OCI-LY3 (cell line): ENCODE data around the gene GYPA.
"Not testable (repeated sequence)": the region's sequence is repeated elsewhere in the genome, so short reads cannot be mapped to it uniquely, and the experiment has no call there.

Source experiments
- H2AFZ ChIP-seq: fragments of 200-600, 300-600 bp; shearing (Covaris generic); 2 replicates; pipeline ENCODE4 v1.6.0; 2014; ENCODE audit warnings: antibody characterized with exemption, low read depth, low read length
- H3K27ac ChIP-seq: fragments of 200-600, 300-600 bp; sonication (generic); 2 replicates; pipeline ENCODE4 v1.5.1; 2014; ENCODE audit warnings: mild to moderate bottlenecking, low read length, moderate library complexity, mixed read lengths
- H3K27me3 ChIP-seq: fragments of 200-600, 300-600 bp; sonication (generic); 2 replicates; pipeline ENCODE4 v1.6.1; 2014; ENCODE audit warnings: low read depth, low read length, mixed read lengths
- H3K36me3 ChIP-seq: fragments of 200-600, 300-600 bp; sonication (generic); replicated peaks from 2 replicates; pipeline ENCODE3; 2014; ENCODE audit warnings: low read depth, low read length, mixed read lengths
- H3K4me1 ChIP-seq: fragments of 300-600, 200-600 bp; sonication (generic); 2 replicates; pipeline ENCODE4 v1.6.1; 2014; ENCODE audit warnings: low read length, mixed read lengths
- H3K4me2 ChIP-seq: fragments of 200-600, 300-600 bp; sonication (generic); 2 replicates; pipeline ENCODE4 v1.6.1; 2014; ENCODE audit warnings: low read length, mixed read lengths
- H3K4me3 ChIP-seq: fragments of 300-600, 200-600 bp; sonication (generic); 2 replicates; pipeline ENCODE4 v1.5.1; 2014; ENCODE audit warnings: antibody characterized with exemption, mild to moderate bottlenecking, low read length, moderate library complexity
- H3K79me2 ChIP-seq: fragments of 300-600, 200-600 bp; shearing (Covaris generic); 2 replicates; pipeline ENCODE4 v1.6.1; 2014; ENCODE audit warnings: mild to moderate bottlenecking, low read length, mixed read lengths
- H3K9ac ChIP-seq: fragments of 300-600, 200-600 bp; shearing (Covaris generic); 2 replicates; pipeline ENCODE4 v1.6.0; 2014; ENCODE audit warnings: mild to moderate bottlenecking, low read length, moderate library complexity
- H3K9me3 ChIP-seq: fragments of 200-600, 300-600 bp; shearing (Covaris generic); 2 replicates; pipeline ENCODE4 v1.6.1; 2014; ENCODE audit warnings: low read length, mixed read lengths; ENCODE audit not compliant: insufficient read depth
- H4K20me1 ChIP-seq: fragments of 200-600, 300-600 bp; sonication (generic); 2 replicates; pipeline ENCODE4 v1.6.1; 2016; ENCODE audit warnings: low read length, mixed read lengths; ENCODE audit not compliant: insufficient read depth
- EZH2phosphoT487 ChIP-seq: fragments of 200-600 bp; shearing (Covaris generic); IDR thresholded peaks from 2 replicates; pipeline ENCODE4 v1.6.1; 2018; ENCODE audit warnings: antibody characterized with exemption, mixed run types, low read depth
- TF ChIP-seq, protein P1 (sequence below): fragments of 200-600, 300-600 bp; sonication (generic); IDR thresholded peaks from 2 replicates; pipeline ENCODE4 v1.5.1; 2014; ENCODE audit warnings: antibody characterized with exemption, low read length, low read depth

The GYPA gene

DNA sequence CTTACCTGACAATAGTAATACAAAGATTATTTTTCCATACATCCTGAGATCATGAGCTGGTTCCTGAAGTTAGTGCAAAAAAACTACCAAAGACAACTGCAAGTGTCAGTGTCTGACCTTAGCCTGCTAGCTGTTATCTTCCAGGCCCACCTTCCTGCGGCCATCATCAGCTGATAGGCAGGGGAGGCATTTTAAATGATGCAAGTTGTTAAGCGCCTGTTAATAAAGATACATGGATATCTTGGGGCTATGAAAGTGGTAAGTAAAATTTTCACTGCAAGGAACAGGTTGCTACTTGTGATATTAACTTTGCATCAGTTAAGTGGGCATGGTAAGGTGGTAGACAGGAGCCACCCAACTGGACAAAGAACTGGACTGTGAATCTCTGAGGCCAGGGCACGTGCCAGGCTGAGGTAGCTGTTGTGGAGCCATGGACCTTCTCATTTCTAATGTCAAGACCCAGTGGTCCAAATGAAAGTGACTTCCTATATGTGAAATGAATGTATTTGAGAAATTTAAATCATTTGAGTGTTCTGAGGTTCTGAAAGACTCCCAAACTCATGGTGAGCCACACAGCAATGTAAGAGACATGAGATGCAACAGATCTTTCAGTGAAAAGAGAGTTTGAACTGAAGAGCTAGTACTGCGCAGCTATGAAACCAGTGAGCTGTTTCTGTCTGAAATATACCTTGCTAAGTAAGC, at the start of gene GYPA:
TSS of gene GYPA (minus strand) at position 125 of the 702 bp plus-strand sequence. CDS start at position 42, 83 bp downstream.
- not testable (repeated sequence) for H3K27ac ChIP-seq, H4K20me1 ChIP-seq, H3K27me3 ChIP-seq, H3K9ac ChIP-seq, H3K4me3 ChIP-seq, H3K4me1 ChIP-seq, H3K36me3 ChIP-seq, H3K79me2 ChIP-seq, H3K4me2 ChIP-seq, H3K9me3 ChIP-seq, H2AFZ ChIP-seq

DNA sequence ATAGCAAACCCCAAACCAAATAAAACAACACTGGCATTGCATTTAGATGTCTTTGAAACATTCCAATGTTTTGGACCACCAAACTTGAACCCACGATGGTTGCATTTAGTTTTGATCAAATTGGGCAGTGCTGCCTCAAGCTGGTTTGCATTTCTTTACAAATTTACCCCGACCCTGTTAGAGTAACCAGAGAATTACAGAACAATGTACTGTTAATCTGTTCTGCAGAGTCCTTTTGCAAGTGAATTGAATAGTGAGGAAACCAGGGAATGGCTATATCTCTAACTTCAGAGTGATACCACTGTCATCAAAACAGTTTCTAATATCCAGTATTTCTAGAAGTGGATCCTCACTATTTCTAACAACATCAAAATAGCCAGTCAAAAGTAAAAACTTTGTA, 49.5 kb upstream of the GYPA start:
- Histone ChIP-seq H3K9ac (no peak overlapping the region), H3K36me3 (no peaks in the 10 kb centered on the region), H2AFZ (no peak overlapping the region), H3K4me1 (peaks cover 3% of the 10 kb centered on the region; the same call in 1 of the 2 replicates), H4K20me1 (no peaks in the 10 kb centered on the region), H3K4me3 (no peak overlapping the region), H3K27ac (no peak overlapping the region), H3K9me3 (no peaks in the 10 kb centered on the region), H3K79me2 (no peaks in the 10 kb centered on the region), H3K27me3 (peaks cover 23% of the 10 kb centered on the region), H3K4me2 (no peak overlapping the region)
- TF ChIP-seq, protein P1, sequence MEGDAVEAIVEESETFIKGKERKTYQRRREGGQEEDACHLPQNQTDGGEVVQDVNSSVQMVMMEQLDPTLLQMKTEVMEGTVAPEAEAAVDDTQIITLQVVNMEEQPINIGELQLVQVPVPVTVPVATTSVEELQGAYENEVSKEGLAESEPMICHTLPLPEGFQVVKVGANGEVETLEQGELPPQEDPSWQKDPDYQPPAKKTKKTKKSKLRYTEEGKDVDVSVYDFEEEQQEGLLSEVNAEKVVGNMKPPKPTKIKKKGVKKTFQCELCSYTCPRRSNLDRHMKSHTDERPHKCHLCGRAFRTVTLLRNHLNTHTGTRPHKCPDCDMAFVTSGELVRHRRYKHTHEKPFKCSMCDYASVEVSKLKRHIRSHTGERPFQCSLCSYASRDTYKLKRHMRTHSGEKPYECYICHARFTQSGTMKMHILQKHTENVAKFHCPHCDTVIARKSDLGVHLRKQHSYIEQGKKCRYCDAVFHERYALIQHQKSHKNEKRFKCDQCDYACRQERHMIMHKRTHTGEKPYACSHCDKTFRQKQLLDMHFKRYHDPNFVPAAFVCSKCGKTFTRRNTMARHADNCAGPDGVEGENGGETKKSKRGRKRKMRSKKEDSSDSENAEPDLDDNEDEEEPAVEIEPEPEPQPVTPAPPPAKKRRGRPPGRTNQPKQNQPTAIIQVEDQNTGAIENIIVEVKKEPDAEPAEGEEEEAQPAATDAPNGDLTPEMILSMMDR: no peak
- no peak for TF ChIP-seq EZH2phosphoT487

DNA sequence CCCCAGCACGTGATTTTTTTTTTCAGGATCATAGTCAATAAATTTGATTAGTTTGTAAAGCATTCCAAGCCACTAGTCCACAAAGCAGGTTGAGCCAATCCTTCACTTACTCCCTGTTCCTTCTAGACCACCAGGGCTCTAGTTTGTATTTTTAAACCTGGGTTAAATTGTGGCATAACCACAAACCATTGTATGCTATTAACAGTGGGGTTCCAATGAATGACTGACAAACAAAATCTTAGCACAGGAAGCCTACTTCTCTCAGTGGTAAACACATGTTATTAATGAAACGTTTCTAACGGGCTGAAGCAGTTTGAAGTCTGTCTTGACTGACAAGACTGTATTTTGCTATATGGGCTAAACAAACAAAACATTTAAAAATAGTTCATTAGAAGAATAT, 48.6 kb upstream of the GYPA start:
- H3K27ac ChIP-seq: no peak overlapping the region
- H3K4me1 ChIP-seq: peaks cover 5% of the 10 kb centered on the region; the same call in 1 of the 2 replicates
- H3K9me3 ChIP-seq: no peaks in the 10 kb centered on the region
- no peaks in the 10 kb centered on the region for H3K79me2 ChIP-seq
- H3K9ac ChIP-seq: no peak overlapping the region
- H3K27me3 ChIP-seq: peaks cover 23% of the 10 kb centered on the region
- no peak overlapping the region for H2AFZ ChIP-seq
- H3K4me2 ChIP-seq: no peak overlapping the region
- H3K4me3 ChIP-seq: no peak overlapping the region
- H4K20me1 ChIP-seq: no peaks in the 10 kb centered on the region
- H3K36me3 ChIP-seq: no peaks in the 10 kb centered on the region
- TF ChIP-seq, protein P1: no peak
- TF ChIP-seq EZH2phosphoT487: no peak

DNA sequence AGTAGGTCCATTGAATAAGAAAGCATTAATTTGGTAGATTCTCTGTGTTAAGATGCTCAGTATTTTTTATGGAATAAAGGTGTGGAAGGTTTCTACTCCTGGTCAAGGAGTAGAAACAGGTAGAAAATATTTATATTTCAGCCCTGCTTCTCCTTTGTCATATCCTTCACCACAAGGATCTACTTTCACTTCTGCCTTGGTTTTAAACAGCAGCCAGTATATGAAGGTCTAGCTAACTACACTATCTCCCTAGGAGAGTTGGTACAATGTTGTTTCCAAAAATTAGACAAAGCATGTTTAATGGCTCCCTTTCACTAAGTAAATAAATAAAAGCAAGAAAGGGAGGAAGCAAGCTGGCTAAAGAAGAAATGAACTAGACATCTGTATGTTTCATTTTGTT, 44.6 kb upstream of the GYPA start:
- Histone ChIP-seq H3K4me2 (no peak overlapping the region), H3K27ac (no peak overlapping the region)

More for the DNA sequence above, 44.6 kb upstream of the GYPA start:
- TF ChIP-seq, protein P1: no peak
- no peak for TF ChIP-seq EZH2phosphoT487
- Histone ChIP-seq H3K4me3 (no peak overlapping the region), H4K20me1 (no peaks in the 10 kb centered on the region), H3K9ac (no peak overlapping the region), H3K9me3 (no peaks in the 10 kb centered on the region), H3K4me1 (peaks cover 5% of the 10 kb centered on the region; the same call in 1 of the 2 replicates), H2AFZ (no peak overlapping the region), H3K36me3 (no peaks in the 10 kb centered on the region), H3K79me2 (no peaks in the 10 kb centered on the region), H3K27me3 (peaks cover 12% of the 10 kb centered on the region)
